Measurements from ENCODE around the gene RABL6. TPM values are rescaled to one million over a fixed set of nuclear protein-coding genes. Genes with fewer than 3 reads are reported as not detected.

Gene RABL6
- total RNA-seq, 3 donors from 2014 or later (not counting 1 experiment from before 2014, with no cell fraction given), result 72.7 to 82.5 (median 75.9) TPM

GRCh38 chr9:136771907-136772415 lies 35.8 kb upstream of the RABL6 start:
- Histone ChIP-seq H3K4me1 (ENCODE audit: control insufficient read depth, insufficient read depth, low read length) (peaks cover 17% of the 10 kb centered on the region), H3K27me3 (ENCODE audit: control insufficient read depth, insufficient read depth, low read length) (no peaks in the 10 kb centered on the region), H3K4me3 (ENCODE audit: low read length) (no peak overlapping the region), H3K9me3 (ENCODE audit: control insufficient read depth, insufficient read depth, low read length) (peaks cover 9% of the 10 kb centered on the region), H3K36me3 (ENCODE audit: control insufficient read depth, insufficient read depth, low read length) (no peaks in the 10 kb centered on the region), H3K27ac (ENCODE audit: low read length) (no peak overlapping the region)
- Mint-ChIP-seq H3K4me3 (no peak overlapping the region), H3K27me3 (ENCODE audit: low read depth in 2 of 2) (peaks cover 4 to 8% of the 10 kb centered on the region in 2 donors), H3K4me1 (peaks cover 0 to 10% of the 10 kb centered on the region in 2 donors), H3K36me3 (no peaks in the 10 kb centered on the region), H3K9me3 (no peaks in the 10 kb centered on the region), H3K27ac (no peak overlapping the region)
- intact Hi-C loops (cut with micrococcal nuclease), result no loop called here
- WGBS (ENCODE audit: insufficient coverage), result 74% methylated on average over 3 of the region's 3 CpGs
- no peak for TF ChIP-seq CTCF (IDR thresholded peaks at IDR 0.05)
- no peak for DNase-seq
- ATAC-seq, result no peak

GRCh38 chr9:136773386-136774044 lies 34.2 kb upstream of the RABL6 start:
- Histone ChIP-seq H3K27me3 (ENCODE audit: control insufficient read depth, insufficient read depth, low read length) (no peaks in the 10 kb centered on the region), H3K4me1 (ENCODE audit: control insufficient read depth, insufficient read depth, low read length) (peaks cover 9% of the 10 kb centered on the region), H3K4me3 (ENCODE audit: low read length) (no peak overlapping the region), H3K9me3 (ENCODE audit: control insufficient read depth, insufficient read depth, low read length) (peaks cover 9% of the 10 kb centered on the region), H3K36me3 (ENCODE audit: control insufficient read depth, insufficient read depth, low read length) (no peaks in the 10 kb centered on the region), H3K27ac (ENCODE audit: low read length) (no peak overlapping the region)
- H3K4me3 Mint-ChIP-seq, result no peak overlapping the region
- no peak overlapping the region for H3K27ac Mint-ChIP-seq
- H3K27me3 Mint-ChIP-seq (ENCODE audit: low read depth in 2 of 2), result peaks cover 13 to 19% of the 10 kb centered on the region in 2 donors
- H3K9me3 Mint-ChIP-seq, result no peaks in the 10 kb centered on the region
- WGBS (ENCODE audit: insufficient coverage), result 55% methylated on average over 7 of the region's 7 CpGs
- no peaks in the 10 kb centered on the region for H3K36me3 Mint-ChIP-seq
- intact Hi-C loops (cut with micrococcal nuclease), result no loop called here
- ATAC-seq (peak in 2 of 3 donors; percentile 31 to 67), DNase-seq (peak in 1 of 2 donors; percentile 35)
- TF ChIP-seq CTCF (IDR thresholded peaks at IDR 0.05), result no peak
- peaks cover 0 to 10% of the 10 kb centered on the region in 2 donors for H3K4me1 Mint-ChIP-seq

GRCh38 chr9:136774416-136775045 lies 33.2 kb upstream of the RABL6 start:
- no peaks in the 10 kb centered on the region for H3K36me3 Mint-ChIP-seq
- Histone ChIP-seq H3K27me3 (ENCODE audit: control insufficient read depth, insufficient read depth, low read length) (no peaks in the 10 kb centered on the region), H3K4me3 (ENCODE audit: low read length) (no peak overlapping the region), H3K9me3 (ENCODE audit: control insufficient read depth, insufficient read depth, low read length) (peaks cover 9% of the 10 kb centered on the region), H3K27ac (ENCODE audit: low read length) (no peak overlapping the region), H3K36me3 (ENCODE audit: control insufficient read depth, insufficient read depth, low read length) (no peaks in the 10 kb centered on the region), H3K4me1 (ENCODE audit: control insufficient read depth, insufficient read depth, low read length) (peaks cover 9% of the 10 kb centered on the region)
- TF ChIP-seq CTCF (IDR thresholded peaks at IDR 0.05), result no peak
- intact Hi-C loops (cut with micrococcal nuclease), result no loop called here
- peaks cover 22 to 29% of the 10 kb centered on the region in 2 donors for H3K27me3 Mint-ChIP-seq (ENCODE audit: low read depth in 2 of 2)
- peaks cover 0 to 10% of the 10 kb centered on the region in 2 donors for H3K4me1 Mint-ChIP-seq
- H3K27ac Mint-ChIP-seq, result no peak overlapping the region
- WGBS (ENCODE audit: insufficient coverage), result 89% methylated on average over 12 of the region's 12 CpGs
- H3K9me3 Mint-ChIP-seq, result no peaks in the 10 kb centered on the region
- DNase-seq, result no peak
- ATAC-seq, result no peak
- H3K4me3 Mint-ChIP-seq, result no peak overlapping the region
